ENCODE data around the gene XRN1.
"Not testable (repeated sequence)": the region's sequence is repeated elsewhere in the genome, so short reads cannot be mapped to it uniquely, and the experiment has no call there.

Gene XRN1

GRCh38 chr3:142436951-142437585 is 10.8 kb downstream of the XRN1 start:
- no peak for DNase-seq

GRCh38 chr3:142434503-142434902 is 13.3 kb downstream of the XRN1 start:
- no peak for DNase-seq

- DNase-seq, result no peak
Measured at GRCh38 chr3:142433110-142433509, 14.7 kb downstream of the XRN1 start.

- DNase-seq, result no peak
Measured at GRCh38 chr3:142429582-142429981, 18.3 kb downstream of the XRN1 start.

- DNase-seq, result no peak
Measured at GRCh38 chr3:142424754-142425153, 23.1 kb downstream of the XRN1 start.

- no peak for DNase-seq
Measured at GRCh38 chr3:142418926-142419592, 28.8 kb downstream of the XRN1 start.

- no peak for DNase-seq
Measured at GRCh38 chr3:142417302-142417701, 30.5 kb downstream of the XRN1 start.

GRCh38 chr3:142400537-142400936 is 47.3 kb downstream of the XRN1 start:
- not testable (repeated sequence) for DNase-seq

- no peak for DNase-seq
Measured at GRCh38 chr3:142394921-142395622, 52.8 kb downstream of the XRN1 start.

GRCh38 chr3:142385078-142385477 is 62.8 kb downstream of the XRN1 start:
- no peak for DNase-seq

GRCh38 chr3:142374687-142375086 is 73.2 kb downstream of the XRN1 start:
- no peak for DNase-seq

GRCh38 chr3:142369576-142369975 is 78.3 kb downstream of the XRN1 start:
- DNase-seq, result not testable (repeated sequence)

GRCh38 chr3:142366434-142366833 is 81.4 kb downstream of the XRN1 start:
- no peak for DNase-seq

GRCh38 chr3:142363936-142364467 is 83.8 kb downstream of the XRN1 start:
- no peak for DNase-seq

GRCh38 chr3:142363433-142363832 is 84.4 kb downstream of the XRN1 start:
- not testable (repeated sequence) for DNase-seq

- no peak for DNase-seq
Measured at GRCh38 chr3:142359367-142359766, 88.5 kb downstream of the XRN1 start.

- DNase-seq, result no peak
Measured at GRCh38 chr3:142356818-142357217, 91.0 kb downstream of the XRN1 start.

- no peak for DNase-seq
Measured at GRCh38 chr3:142355692-142356091, 92.1 kb downstream of the XRN1 start.

- DNase-seq, result no peak
Measured at GRCh38 chr3:142354076-142354475, 93.8 kb downstream of the XRN1 start.

GRCh38 chr3:142353571-142353970 is 94.3 kb downstream of the XRN1 start:
- no peak for DNase-seq

- not testable (repeated sequence) for DNase-seq
Measured at GRCh38 chr3:142352698-142353097, 95.1 kb downstream of the XRN1 start.

- no peak for DNase-seq
Measured at GRCh38 chr3:142348460-142348859, 99.4 kb downstream of the XRN1 start.

GRCh38 chr3:142337994-142338393 is 109.8 kb downstream of the XRN1 start:
- no peak for DNase-seq

GRCh38 chr3:142332390-142332789 is 115.4 kb downstream of the XRN1 start:
- DNase-seq, result no peak

Data from NCI-H2029 (cell line).